ENCODE data around the gene RALGAPB.
"Not testable (repeated sequence)": the region's sequence is repeated elsewhere in the genome, so short reads cannot be mapped to it uniquely, and the experiment has no call there.

- TF ChIP-seq, protein P1, sequence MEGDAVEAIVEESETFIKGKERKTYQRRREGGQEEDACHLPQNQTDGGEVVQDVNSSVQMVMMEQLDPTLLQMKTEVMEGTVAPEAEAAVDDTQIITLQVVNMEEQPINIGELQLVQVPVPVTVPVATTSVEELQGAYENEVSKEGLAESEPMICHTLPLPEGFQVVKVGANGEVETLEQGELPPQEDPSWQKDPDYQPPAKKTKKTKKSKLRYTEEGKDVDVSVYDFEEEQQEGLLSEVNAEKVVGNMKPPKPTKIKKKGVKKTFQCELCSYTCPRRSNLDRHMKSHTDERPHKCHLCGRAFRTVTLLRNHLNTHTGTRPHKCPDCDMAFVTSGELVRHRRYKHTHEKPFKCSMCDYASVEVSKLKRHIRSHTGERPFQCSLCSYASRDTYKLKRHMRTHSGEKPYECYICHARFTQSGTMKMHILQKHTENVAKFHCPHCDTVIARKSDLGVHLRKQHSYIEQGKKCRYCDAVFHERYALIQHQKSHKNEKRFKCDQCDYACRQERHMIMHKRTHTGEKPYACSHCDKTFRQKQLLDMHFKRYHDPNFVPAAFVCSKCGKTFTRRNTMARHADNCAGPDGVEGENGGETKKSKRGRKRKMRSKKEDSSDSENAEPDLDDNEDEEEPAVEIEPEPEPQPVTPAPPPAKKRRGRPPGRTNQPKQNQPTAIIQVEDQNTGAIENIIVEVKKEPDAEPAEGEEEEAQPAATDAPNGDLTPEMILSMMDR (optimal IDR thresholded peaks at IDR 0.05 in 1 of 3, IDR thresholded peaks at IDR 0.05 in 1 of 3, conservative IDR thresholded peaks at IDR 0.05 in 1 of 3; ENCODE audit: extremely low read depth in 1 of 3, insufficient read depth in 2 of 3, low read length in 3 of 3): not testable (repeated sequence)
- TF ChIP-seq EZH2 (IDR thresholded peaks at IDR 0.05; ENCODE audit: low read length): not testable (repeated sequence)
These were observed 119.8 kb downstream of the RALGAPB start for GRCh38 chr20:38592411-38592790.

Data from keratinocyte (primary cell).